SJSA1 (cell line): ENCODE results near the gene JTB. TPM values are rescaled to one million over a fixed set of nuclear protein-coding genes. Genes with fewer than 3 reads are reported as not detected.
A peak's percentile ranks its signal among the peaks of the same experiment; 100 is the strongest.
"Not testable (repeated sequence)": the region's sequence is repeated elsewhere in the genome, so short reads cannot be mapped to it uniquely, and the experiment has no call there.

Experiments used
- DNase-seq, 2 experiments: peaks; one replicate each; pipeline ENCODE4 v3.0.0-alpha.2; 2015 to 2020; ENCODE audit warnings: low spot score in 2 of 2, low read depth in 1 of 2
- H3K27ac ChIP-seq: fragments of 250-450 bp; sonication (Bioruptor Pico); 2 replicates; pipeline ENCODE4 v1.5.1; 2020; ENCODE audit warnings: mild to moderate bottlenecking, moderate library complexity
- H3K27me3 ChIP-seq: fragments of 250-450 bp; sonication (Bioruptor Pico); replicated peaks from 2 replicates; pipeline ENCODE4 v1.5.1; 2020; ENCODE audit warnings: mild to moderate bottlenecking, moderate library complexity
- H3K36me3 ChIP-seq: fragments of 250-450 bp; sonication (Bioruptor Pico); 2 replicates; pipeline ENCODE4 v1.5.1; 2020; ENCODE audit warnings: mild to moderate bottlenecking
- H3K4me1 ChIP-seq: fragments of 250-450 bp; sonication (Bioruptor Pico); replicated peaks from 2 replicates; pipeline ENCODE4 v1.6.1; 2021; ENCODE audit warnings: mild to moderate bottlenecking
- H3K4me3 ChIP-seq: fragments of 250-450 bp; sonication (Bioruptor Pico); 2 replicates; pipeline ENCODE4 v1.5.1; 2020; ENCODE audit warnings: mild to moderate bottlenecking
- H3K9me3 ChIP-seq: fragments of 250-450 bp; sonication (Bioruptor Pico); replicated peaks from 2 replicates; pipeline ENCODE4 v1.5.1; 2020; ENCODE audit warnings: mild to moderate bottlenecking
- total RNA-seq: library from RNA; depleted of rRNA; stranded (reverse); fragments of >200 nt; shearing (Covaris generic); gene quantifications from 2 replicates; pipeline ENCODE4 v1.2.3, GENCODE V29; 2014

The JTB gene
- total RNA-seq, 1 experiment from 2014 or later: 232 TPM

DNA sequence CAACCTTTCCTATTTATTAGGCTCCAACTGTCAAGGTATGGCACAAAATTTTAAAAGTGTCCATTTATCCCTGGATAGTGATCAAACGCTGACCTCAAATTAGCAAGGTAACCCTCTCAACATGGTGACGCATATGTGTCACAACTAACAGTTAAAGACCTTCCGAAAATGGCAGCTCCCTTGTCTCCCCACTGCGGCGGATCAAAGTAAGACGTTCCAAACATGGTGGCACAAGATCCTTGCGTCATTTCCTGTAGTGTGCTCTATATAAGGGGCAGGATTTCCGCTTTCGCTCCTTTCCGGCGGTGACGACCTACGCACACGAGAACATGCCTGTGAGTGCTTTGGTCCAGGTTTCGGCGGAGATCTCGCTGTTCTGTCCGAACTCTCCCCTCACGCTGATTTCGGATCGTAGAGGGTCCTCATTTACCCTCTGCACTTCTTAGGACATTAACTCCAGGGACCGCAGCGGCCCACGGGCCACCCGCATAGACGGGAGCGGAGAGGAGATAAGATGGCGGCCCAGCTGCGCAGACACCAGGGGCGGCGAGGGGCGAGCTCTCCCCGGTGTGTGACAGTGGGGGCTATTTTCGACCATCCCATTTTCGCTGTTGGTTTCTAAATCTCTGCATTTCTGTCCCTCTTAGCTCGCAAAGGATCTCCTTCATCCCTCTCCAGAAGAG is 13.1 kb upstream of the JTB start, which contains the start of gene RPS27:
RPS27 (plus strand) TSS at position 295 of the 683 bp plus-strand sequence; CDS start at position 330, 35 bp downstream.
- Histone ChIP-seq H3K27me3 (no peaks in the 10 kb centered on the region), H3K9me3 (no peaks in the 10 kb centered on the region), H3K36me3 (peaks cover 50% of the 10 kb centered on the region), H3K4me1 (peaks cover 26% of the 10 kb centered on the region), H3K4me3 (peak within 1 kb of the TSS; percentile 62), H3K27ac (peak within 1 kb of the TSS; percentile 88)
- DNase-seq: peak; percentile 94 to 95

DNA sequence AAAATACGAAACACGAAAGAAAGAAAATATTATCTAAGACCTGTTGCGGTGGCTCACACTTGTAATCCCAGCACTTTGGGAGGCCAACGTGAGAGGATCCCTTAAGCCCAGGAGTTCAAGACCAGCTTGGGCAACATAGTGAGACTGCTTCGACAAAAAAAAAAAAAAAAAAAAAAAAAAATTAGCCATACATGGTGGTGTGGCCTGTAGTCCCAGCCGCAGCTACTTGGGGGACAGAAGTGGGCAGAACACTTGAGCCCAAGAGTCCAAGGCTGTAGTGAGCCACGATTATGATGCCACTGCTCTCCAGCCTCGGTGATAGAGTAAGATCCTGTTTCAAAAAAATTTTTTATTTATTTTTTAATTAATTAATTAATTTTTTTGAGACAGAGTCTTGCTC is 10.1 kb upstream of the JTB start:
- H3K27me3 ChIP-seq: no peaks in the 10 kb centered on the region
- no peaks in the 10 kb centered on the region for H3K9me3 ChIP-seq
- no peak for DNase-seq
- H3K4me3 ChIP-seq: no peak overlapping the region
- H3K36me3 ChIP-seq: peaks cover 42% of the 10 kb centered on the region
- H3K4me1 ChIP-seq: peaks cover 34% of the 10 kb centered on the region
- H3K27ac ChIP-seq: no peak overlapping the region

DNA sequence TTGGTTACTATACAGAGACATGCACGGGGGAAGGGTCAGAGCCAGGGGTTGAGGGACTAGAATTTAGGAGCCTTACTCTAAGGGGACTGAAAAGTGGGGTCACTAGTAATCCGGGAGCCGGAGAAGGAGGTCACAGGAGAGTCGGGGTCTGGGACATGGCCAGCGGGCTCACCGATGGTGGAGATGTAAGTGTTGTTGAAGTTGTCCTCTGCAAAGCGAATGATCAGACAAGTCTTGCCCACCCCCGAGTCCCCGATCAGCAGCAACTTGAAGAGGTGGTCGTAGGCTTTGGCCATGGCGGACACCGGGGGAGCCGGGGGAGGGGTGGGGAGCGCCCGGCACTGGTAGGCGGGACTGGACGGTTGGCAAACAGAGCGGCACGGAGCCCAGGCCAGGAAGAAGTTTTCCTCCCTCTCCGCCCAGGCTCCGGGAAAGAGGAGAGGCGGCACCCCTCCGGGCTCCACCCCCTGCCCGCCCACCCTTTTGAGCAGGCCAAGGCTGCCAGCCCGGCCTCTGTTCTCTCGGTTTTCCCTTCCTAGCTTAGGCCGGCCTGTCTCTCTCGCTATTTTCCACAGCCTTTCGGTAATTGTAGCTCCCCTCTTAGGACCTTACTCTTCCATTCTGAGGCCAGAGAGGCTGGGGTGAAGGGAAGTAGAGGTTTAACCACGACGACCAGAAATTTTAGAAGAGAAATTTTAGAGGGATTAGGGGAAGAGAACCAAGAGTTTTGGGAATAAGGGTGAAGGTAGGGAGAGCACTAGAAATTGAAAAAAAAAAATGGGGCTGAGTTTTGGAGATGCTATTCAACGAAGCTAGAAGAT is 8.7 kb upstream of the JTB start, which contains the start of gene RAB13:
RAB13 (minus strand) TSS at position 399 of the 821 bp plus-strand sequence; CDS start at position 296, 103 bp downstream.
- H3K27ac ChIP-seq: peak within 1 kb of the TSS; percentile 53
- H3K4me3 ChIP-seq: peak within 1 kb of the TSS; percentile 52
- no peaks in the 10 kb centered on the region for H3K27me3 ChIP-seq
- H3K36me3 ChIP-seq: peaks cover 36% of the 10 kb centered on the region
- DNase-seq: peak; percentile 85 to 89
- peaks cover 23% of the 10 kb centered on the region for H3K4me1 ChIP-seq
- no peaks in the 10 kb centered on the region for H3K9me3 ChIP-seq

GRCh38 chr1:153985341-153985912 is 8.0 kb upstream of the JTB start:
- peak overlapping the region; percentile 52 for H3K4me3 ChIP-seq
- H3K27ac ChIP-seq: peak overlapping the region; percentile 53
- H3K27me3 ChIP-seq: no peaks in the 10 kb centered on the region
- H3K9me3 ChIP-seq: no peaks in the 10 kb centered on the region
- peaks cover 23% of the 10 kb centered on the region for H3K4me1 ChIP-seq
- peaks cover 36% of the 10 kb centered on the region for H3K36me3 ChIP-seq
- DNase-seq: peak; percentile 69 to 79

DNA sequence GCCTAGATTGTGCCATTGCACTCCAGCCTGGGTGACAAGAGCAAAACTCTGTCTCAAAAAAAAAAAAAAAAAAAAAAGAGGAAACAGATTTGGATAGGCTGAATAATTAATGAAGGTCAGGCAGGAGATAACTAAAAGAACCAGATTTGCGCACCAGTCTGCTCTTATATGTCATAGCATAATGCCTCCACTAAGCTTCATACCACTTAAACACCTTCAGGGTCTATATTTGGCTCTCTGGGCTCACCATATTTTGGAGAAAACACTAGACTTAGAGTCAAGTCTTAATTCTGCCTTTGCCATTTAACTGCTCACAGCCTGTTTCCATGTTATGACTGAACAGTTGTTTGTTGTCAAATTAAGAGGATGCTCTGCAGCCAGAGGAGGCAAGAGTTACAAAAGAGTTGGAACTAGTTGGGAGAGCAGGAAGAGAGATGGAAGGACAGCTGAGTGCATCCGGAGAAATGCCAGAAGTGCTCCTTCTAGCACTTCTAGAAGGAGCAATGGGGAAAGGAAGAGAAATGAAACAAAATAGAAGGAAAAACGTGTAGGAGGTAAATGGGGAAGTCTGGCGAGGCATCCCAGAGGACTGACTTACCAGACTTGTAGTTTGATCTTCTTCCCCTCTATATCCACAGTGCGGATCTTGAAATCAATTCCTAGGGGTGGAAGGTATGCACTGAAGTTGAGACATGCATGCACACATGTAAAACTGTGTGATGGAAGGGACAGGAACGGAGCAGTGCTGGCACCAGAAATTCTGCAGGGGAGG is 6.8 kb upstream of the JTB start:
- H3K27ac ChIP-seq: no peak overlapping the region
- peaks cover 18% of the 10 kb centered on the region for H3K4me1 ChIP-seq
- DNase-seq: no peak
- no peaks in the 10 kb centered on the region for H3K27me3 ChIP-seq
- H3K4me3 ChIP-seq: no peak overlapping the region
- no peaks in the 10 kb centered on the region for H3K9me3 ChIP-seq
- peaks cover 36% of the 10 kb centered on the region for H3K36me3 ChIP-seq

- DNase-seq, H3K9me3 ChIP-seq, H3K4me3 ChIP-seq, H3K27ac ChIP-seq, H3K27me3 ChIP-seq: not testable (repeated sequence)
- Histone ChIP-seq H3K36me3 (peaks cover 45% of the 10 kb centered on the region), H3K4me1 (peaks cover 18% of the 10 kb centered on the region)
Measured at GRCh38 chr1:153981735-153982134, 4.3 kb upstream of the JTB start.

DNA sequence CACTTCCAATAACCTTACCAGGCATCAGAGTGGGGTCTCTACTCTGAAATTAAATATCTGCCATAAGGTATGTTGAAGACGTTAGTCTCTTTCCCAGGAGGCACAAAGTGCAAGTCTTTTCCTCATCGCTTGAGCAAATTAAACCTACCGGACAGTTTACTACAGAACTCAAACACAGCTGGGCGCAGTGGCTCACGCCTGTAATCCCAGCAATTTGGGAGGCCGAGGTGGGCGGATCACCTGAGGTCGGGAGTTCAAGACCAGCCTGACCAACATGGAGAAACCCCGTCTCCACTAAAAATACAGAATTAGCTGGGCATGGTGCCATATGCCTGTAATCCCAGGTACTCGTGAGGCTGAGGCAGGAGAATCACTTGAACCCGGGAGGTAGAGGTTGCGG is 1.6 kb upstream of the JTB start:
- not testable (repeated sequence) for H3K9me3 ChIP-seq, DNase-seq, H3K27ac ChIP-seq, H3K4me3 ChIP-seq, H3K4me1 ChIP-seq, H3K27me3 ChIP-seq
- peaks cover 62% of the 10 kb centered on the region for H3K36me3 ChIP-seq

GRCh38 chr1:153978274-153978909 is 918 bp upstream of the JTB start:
- Histone ChIP-seq H3K36me3 (peaks cover 64% of the 10 kb centered on the region), H3K27me3 (no peaks in the 10 kb centered on the region), H3K4me1 (peaks cover 8% of the 10 kb centered on the region), H3K9me3 (no peaks in the 10 kb centered on the region), H3K4me3 (peak overlapping the region; percentile 70), H3K27ac (no peak overlapping the region)
- no peak for DNase-seq

DNA sequence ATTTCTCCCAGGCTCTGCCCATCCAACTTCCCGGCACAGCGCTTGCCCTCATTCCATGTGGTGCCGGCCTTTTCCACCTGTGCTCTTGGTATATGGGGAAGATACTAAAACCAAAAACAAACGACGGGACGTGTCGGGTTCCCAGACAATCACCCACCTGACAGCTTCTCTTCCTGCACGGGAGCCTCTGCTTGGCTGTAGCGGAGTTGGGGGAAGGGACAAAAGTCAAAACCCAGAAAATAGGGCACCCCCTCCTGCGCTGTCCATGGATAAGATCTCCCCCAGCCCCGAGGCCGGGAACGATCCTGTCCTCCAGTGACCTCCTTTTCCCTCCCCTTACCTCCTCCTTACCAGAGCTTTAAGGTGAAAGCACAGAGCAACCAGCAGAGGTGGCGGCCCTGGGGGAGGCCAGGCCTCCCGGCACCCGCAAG is 640 bp downstream of the JTB start:
- peaks cover 8% of the 10 kb centered on the region for H3K4me1 ChIP-seq
- H3K36me3 ChIP-seq: peaks cover 51% of the 10 kb centered on the region
- H3K9me3 ChIP-seq: no peaks in the 10 kb centered on the region
- DNase-seq: no peak
- no peaks in the 10 kb centered on the region for H3K27me3 ChIP-seq
- no peak overlapping the region for H3K27ac ChIP-seq
- H3K4me3 ChIP-seq: peak overlapping the region; percentile 70

GRCh38 chr1:153973525-153973924 is 3.9 kb downstream of the JTB start:
- H3K27me3 ChIP-seq: no peaks in the 10 kb centered on the region
- H3K9me3 ChIP-seq: no peaks in the 10 kb centered on the region
- H3K27ac ChIP-seq: no peak overlapping the region
- no peak overlapping the region for H3K4me3 ChIP-seq
- peaks cover 34% of the 10 kb centered on the region for H3K36me3 ChIP-seq
- DNase-seq: no peak
- peaks cover 8% of the 10 kb centered on the region for H3K4me1 ChIP-seq

DNA sequence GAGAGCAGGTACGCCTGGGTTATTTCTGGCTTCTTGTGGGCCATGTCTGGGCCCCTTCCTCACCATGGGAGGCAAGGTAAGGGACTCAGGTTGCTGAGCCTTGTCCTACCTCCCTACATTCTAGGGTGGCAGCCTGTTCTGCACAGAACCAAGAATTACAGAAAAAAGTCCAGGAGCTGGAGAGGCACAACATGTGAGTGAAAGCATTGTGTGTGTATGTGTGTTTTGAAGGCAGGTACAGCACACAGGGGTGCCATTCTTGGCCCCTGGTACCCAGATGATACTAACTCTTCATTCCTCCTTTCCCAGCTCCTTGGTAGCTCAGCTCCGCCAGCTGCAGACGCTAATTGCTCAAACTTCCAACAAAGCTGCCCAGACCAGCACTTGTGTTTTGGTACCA is 4.4 kb downstream of the JTB start:
- no peak for DNase-seq
- no peak overlapping the region for H3K4me3 ChIP-seq
- H3K9me3 ChIP-seq: no peaks in the 10 kb centered on the region
- H3K27ac ChIP-seq: no peak overlapping the region
- peaks cover 33% of the 10 kb centered on the region for H3K36me3 ChIP-seq
- H3K27me3 ChIP-seq: no peaks in the 10 kb centered on the region
- H3K4me1 ChIP-seq: peaks cover 10% of the 10 kb centered on the region

DNA sequence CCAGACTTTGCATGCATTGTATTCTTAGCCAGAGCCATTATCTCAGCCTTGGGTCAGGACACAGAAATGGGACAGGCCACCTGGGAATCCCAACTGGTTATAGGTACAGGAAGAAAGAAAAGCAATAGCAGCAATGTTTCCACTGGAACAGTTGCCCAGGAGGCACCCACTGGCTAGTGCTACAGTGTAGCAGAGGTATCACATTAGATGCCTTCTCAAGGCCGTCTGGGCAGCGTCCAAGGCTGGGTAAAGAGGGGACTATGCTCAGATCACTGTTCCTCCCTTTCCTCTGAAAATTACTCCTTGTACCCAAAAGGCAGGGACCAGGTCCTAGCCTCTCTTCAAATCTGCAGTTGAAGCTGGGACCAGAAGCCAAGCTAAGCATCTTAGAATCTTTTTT is 7.1 kb downstream of the JTB start:
- H3K9me3 ChIP-seq: no peaks in the 10 kb centered on the region
- H3K4me1 ChIP-seq: peaks cover 16% of the 10 kb centered on the region
- H3K27ac ChIP-seq: no peak overlapping the region
- H3K36me3 ChIP-seq: peaks cover 19% of the 10 kb centered on the region
- DNase-seq: no peak
- no peaks in the 10 kb centered on the region for H3K27me3 ChIP-seq
- no peak overlapping the region for H3K4me3 ChIP-seq

- Histone ChIP-seq H3K27ac (no peak overlapping the region), H3K9me3 (no peaks in the 10 kb centered on the region), H3K4me3 (no peak overlapping the region), H3K36me3 (peaks cover 5% of the 10 kb centered on the region), H3K27me3 (no peaks in the 10 kb centered on the region), H3K4me1 (peaks cover 24% of the 10 kb centered on the region)
- DNase-seq: no peak
Measured at GRCh38 chr1:153968972-153969371, 8.5 kb downstream of the JTB start.
